HUES48 (cell line): Measurements from ENCODE around the gene DNAJA4.

ENCODE experiments used
- H3K27ac ChIP-seq: one replicate; pipeline ENCODE4 v1.7.0; 2013; ENCODE audit warnings: low read depth, low read length, inconsistent platforms
- H3K27me3 ChIP-seq: 2 replicates; pipeline ENCODE4 v1.6.1; 2013; ENCODE audit warnings: mild to moderate bottlenecking, low read length; ENCODE audit not compliant: control insufficient read depth, insufficient read depth
- H3K36me3 ChIP-seq: 2 replicates; pipeline ENCODE4 v1.6.1; 2013; ENCODE audit warnings: low read length; ENCODE audit not compliant: control insufficient read depth, insufficient read depth
- H3K4me1 ChIP-seq: 2 replicates; pipeline ENCODE4 v1.6.1; 2013; ENCODE audit warnings: mild to moderate bottlenecking, low read length; ENCODE audit not compliant: control insufficient read depth, insufficient read depth
- H3K4me3 ChIP-seq: 2 replicates; pipeline ENCODE4 v1.5.1; 2013; ENCODE audit warnings: mild to moderate bottlenecking, low read depth, low read length
- H3K9ac ChIP-seq: 2 replicates; pipeline ENCODE4 v1.6.1; 2013; ENCODE audit warnings: mild to moderate bottlenecking, low read depth, low read length, moderate library complexity
- H3K9me3 ChIP-seq: 2 replicates; pipeline ENCODE4 v1.6.1; 2013; ENCODE audit warnings: low read length; ENCODE audit not compliant: control insufficient read depth, insufficient read depth

Gene DNAJA4

GRCh38 chr15:78315686-78316282, 51.4 kb downstream of the DNAJA4 start:
- Histone ChIP-seq H3K36me3 (no peaks in the 10 kb centered on the region), H3K4me1 (peaks cover 23% of the 10 kb centered on the region), H3K9ac (no peak overlapping the region), H3K27ac (peak overlapping the region; percentile 74), H3K4me3 (no peak overlapping the region), H3K9me3 (no peaks in the 10 kb centered on the region), H3K27me3 (no peaks in the 10 kb centered on the region)

GRCh38 chr15:78316283-78317083, 52.1 kb downstream of the DNAJA4 start:
- H3K4me3 ChIP-seq = no peak overlapping the region
- peak overlapping the region; percentile 74 for H3K27ac ChIP-seq
- H3K27me3 ChIP-seq = no peaks in the 10 kb centered on the region
- H3K9ac ChIP-seq = no peak overlapping the region
- H3K9me3 ChIP-seq = no peaks in the 10 kb centered on the region
- peaks cover 23% of the 10 kb centered on the region for H3K4me1 ChIP-seq
- H3K36me3 ChIP-seq = no peaks in the 10 kb centered on the region

GRCh38 chr15:78317145-78317836, 52.9 kb downstream of the DNAJA4 start:
- peak overlapping the region; percentile 74 for H3K27ac ChIP-seq
- H3K9ac ChIP-seq = no peak overlapping the region
- H3K4me3 ChIP-seq = no peak overlapping the region
- no peaks in the 10 kb centered on the region for H3K27me3 ChIP-seq
- no peaks in the 10 kb centered on the region for H3K36me3 ChIP-seq
- H3K9me3 ChIP-seq = no peaks in the 10 kb centered on the region
- H3K4me1 ChIP-seq = peaks cover 28% of the 10 kb centered on the region

GRCh38 chr15:78319588-78319987, 55.2 kb downstream of the DNAJA4 start:
- no peak overlapping the region for H3K9ac ChIP-seq
- no peaks in the 10 kb centered on the region for H3K9me3 ChIP-seq
- no peaks in the 10 kb centered on the region for H3K27me3 ChIP-seq
- peaks cover 30% of the 10 kb centered on the region for H3K4me1 ChIP-seq
- no peaks in the 10 kb centered on the region for H3K36me3 ChIP-seq
- H3K4me3 ChIP-seq = no peak overlapping the region
- no peak overlapping the region for H3K27ac ChIP-seq

GRCh38 chr15:78320183-78320582, 55.8 kb downstream of the DNAJA4 start:
- no peak overlapping the region for H3K9ac ChIP-seq
- no peak overlapping the region for H3K27ac ChIP-seq
- no peak overlapping the region for H3K4me3 ChIP-seq
- peaks cover 30% of the 10 kb centered on the region for H3K4me1 ChIP-seq
- H3K9me3 ChIP-seq = no peaks in the 10 kb centered on the region
- no peaks in the 10 kb centered on the region for H3K27me3 ChIP-seq
- H3K36me3 ChIP-seq = no peaks in the 10 kb centered on the region

- no peak overlapping the region for H3K27ac ChIP-seq
- no peak overlapping the region for H3K9ac ChIP-seq
These were observed 56.7 kb downstream of the DNAJA4 start for GRCh38 chr15:78321041-78321570.

GRCh38 chr15:78321786-78322185, 57.4 kb downstream of the DNAJA4 start:
- peak overlapping the region; percentile 68 for H3K27ac ChIP-seq
- H3K4me1 ChIP-seq = peaks cover 20% of the 10 kb centered on the region
- no peak overlapping the region for H3K9ac ChIP-seq
- no peaks in the 10 kb centered on the region for H3K36me3 ChIP-seq
- H3K4me3 ChIP-seq = no peak overlapping the region
- H3K9me3 ChIP-seq = no peaks in the 10 kb centered on the region
- H3K27me3 ChIP-seq = no peaks in the 10 kb centered on the region

More at GRCh38 chr15:78321041-78321570, 56.7 kb downstream of the DNAJA4 start:
- Histone ChIP-seq H3K27me3 (no peaks in the 10 kb centered on the region), H3K4me3 (no peak overlapping the region), H3K36me3 (no peaks in the 10 kb centered on the region), H3K4me1 (peaks cover 26% of the 10 kb centered on the region), H3K9me3 (no peaks in the 10 kb centered on the region)

- no peaks in the 10 kb centered on the region for H3K36me3 ChIP-seq
- peaks cover 15% of the 10 kb centered on the region for H3K4me1 ChIP-seq
- H3K27me3 ChIP-seq = no peaks in the 10 kb centered on the region
- no peaks in the 10 kb centered on the region for H3K9me3 ChIP-seq
- no peak overlapping the region for H3K4me3 ChIP-seq
- peak overlapping the region; percentile 75 for H3K27ac ChIP-seq
- H3K9ac ChIP-seq = no peak overlapping the region
These were observed 57.9 kb downstream of the DNAJA4 start for GRCh38 chr15:78322243-78322642.

GRCh38 chr15:78322724-78323521, 58.6 kb downstream of the DNAJA4 start:
- Histone ChIP-seq H3K27ac (peak overlapping the region; percentile 75), H3K9me3 (no peaks in the 10 kb centered on the region), H3K36me3 (no peaks in the 10 kb centered on the region), H3K4me3 (no peak overlapping the region), H3K4me1 (peaks cover 15% of the 10 kb centered on the region), H3K9ac (no peak overlapping the region), H3K27me3 (no peaks in the 10 kb centered on the region)

GRCh38 chr15:78323693-78324092, 59.3 kb downstream of the DNAJA4 start:
- Histone ChIP-seq H3K9me3 (no peaks in the 10 kb centered on the region), H3K36me3 (no peaks in the 10 kb centered on the region), H3K9ac (no peak overlapping the region), H3K4me1 (peaks cover 15% of the 10 kb centered on the region), H3K27me3 (no peaks in the 10 kb centered on the region), H3K27ac (no peak overlapping the region), H3K4me3 (no peak overlapping the region)
